HEK293 (cell line): ENCODE data around the gene GUCA1A.

ENCODE experiments used
- CTCF ChIA-PET: fragments of 350-600 bp; formaldehyde crosslinking; extraction: SDS; loops from one replicate; lab custom pipeline; 2021; ENCODE audit warnings: antibody characterized with exemption; lab: Yijun Ruan, JAX
- POLR2A ChIA-PET: fragments of 300-600 bp; formaldehyde crosslinking; extraction: SDS; loops from one replicate; lab custom pipeline; 2020; ENCODE audit warnings: antibody characterized with exemption, inconsistent platforms; lab: Yijun Ruan, JAX
- H3K27ac ChIP-seq: fragments of 200-500 bp; sonication (Bioruptor generic); 2 replicates; pipeline ENCODE4 v1.5.1; 2014; ENCODE audit warnings: low read depth, low read length, control low read depth, inconsistent platforms; ENCODE audit errors: extremely low read depth
- H3K36me3 ChIP-seq, 2 experiments: fragments of 200-500 bp in 1 of 2; sonication (Bioruptor generic) in 1 of 2; 1 replicate in 1 of 2; 2 replicates in 1 of 2; pipeline ENCODE4 v1.5.1; 2014 to 2017; ENCODE audit warnings: inconsistent platforms in 2 of 2, low read length in 2 of 2; ENCODE audit not compliant: control insufficient read depth in 2 of 2, insufficient read depth in 1 of 2
- H3K4me1 ChIP-seq: fragments of 200-500 bp; sonication (Bioruptor generic); 2 replicates; pipeline ENCODE4 v1.5.1; 2014; ENCODE audit warnings: mild to moderate bottlenecking, low read length, inconsistent platforms; ENCODE audit not compliant: control insufficient read depth, insufficient read depth
- H3K4me3 ChIP-seq: 2 replicates; pipeline ENCODE4 v1.5.1; 2011; ENCODE audit warnings: low read depth, mild to moderate bottlenecking, control low read depth, low read length, moderate library complexity
- H3K9me3 ChIP-seq: fragments of 200-500 bp; sonication (Bioruptor generic); 2 replicates; pipeline ENCODE4 v1.5.1; 2014; ENCODE audit warnings: low read depth, low read length, inconsistent platforms; ENCODE audit not compliant: control insufficient read depth, insufficient read depth
- BCL11B ChIP-seq: fragments of 450-650 bp; formaldehyde crosslinking; IDR thresholded peaks from 2 replicates; pipeline ENCODE4 v1.5.1; 2016; ENCODE audit warnings: low read depth, missing biosample characterization, missing genetic modification characterization
- GFI1B ChIP-seq: fragments of 450-650 bp; formaldehyde crosslinking; IDR thresholded peaks from 2 replicates; pipeline ENCODE4 v1.5.1; 2016; ENCODE audit warnings: missing biosample characterization, missing genetic modification characterization
- HOXA7 ChIP-seq: sonication (generic); formaldehyde crosslinking; IDR thresholded peaks from 2 replicates; pipeline ENCODE4 v1.8.1; 2022; ENCODE audit warnings: missing genetic modification reagents, borderline replicate concordance
- KLF8 ChIP-seq: fragments of 450-650 bp; formaldehyde crosslinking; IDR thresholded peaks from 2 replicates; pipeline ENCODE4 v1.5.1; 2016; ENCODE audit warnings: missing biosample characterization, missing genetic modification characterization
- ZBTB48 ChIP-seq: fragments of 450-650 bp; formaldehyde crosslinking; IDR thresholded peaks from 2 replicates; pipeline ENCODE4 v1.5.1; 2016; ENCODE audit warnings: missing biosample characterization, missing genetic modification characterization
- ZIC2 ChIP-seq: fragments of 450-650 bp; formaldehyde crosslinking; IDR thresholded peaks from 2 replicates; pipeline ENCODE4 v1.5.1; 2016; ENCODE audit warnings: missing biosample characterization, missing genetic modification characterization
- ZNF174 ChIP-seq: fragments of 450-650 bp; formaldehyde crosslinking; IDR thresholded peaks from 2 replicates; pipeline ENCODE4 v1.5.0; 2017; ENCODE audit warnings: missing biosample characterization, mild to moderate bottlenecking, missing genetic modification characterization
- ZNF18 ChIP-seq: fragments of 450-650 bp; formaldehyde crosslinking; IDR thresholded peaks from 2 replicates; pipeline ENCODE4 v1.5.1; 2016; ENCODE audit warnings: missing biosample characterization, missing genetic modification characterization
- ZNF302 ChIP-seq: fragments of 450-650 bp; formaldehyde crosslinking; IDR thresholded peaks from 2 replicates; pipeline ENCODE4 v1.5.1; 2016; ENCODE audit warnings: missing biosample characterization, missing genetic modification characterization, low read depth
- ZNF433 ChIP-seq: fragments of 450-650 bp; formaldehyde crosslinking; IDR thresholded peaks from 2 replicates; pipeline ENCODE4 v1.5.1; 2016; ENCODE audit warnings: missing biosample characterization, missing genetic modification characterization, low read depth
- ZNF530 ChIP-seq: fragments of 450-650 bp; formaldehyde crosslinking; IDR thresholded peaks from 2 replicates; pipeline ENCODE4 v1.5.1; 2016; ENCODE audit warnings: low read depth, missing biosample characterization, missing genetic modification characterization
- ZNF544 ChIP-seq: fragments of 450-650 bp; formaldehyde crosslinking; IDR thresholded peaks from 2 replicates; pipeline ENCODE4 v1.5.0; 2017; ENCODE audit warnings: missing biosample characterization, missing genetic modification characterization
- ZNF585B ChIP-seq: fragments of 450-650 bp; formaldehyde crosslinking; IDR thresholded peaks from 2 replicates; pipeline ENCODE4 v1.5.1; 2016; ENCODE audit warnings: missing biosample characterization, missing genetic modification characterization
- ZNF623 ChIP-seq: fragments of 450-650 bp; formaldehyde crosslinking; IDR thresholded peaks from 2 replicates; pipeline ENCODE4 v1.5.1; 2016; ENCODE audit warnings: missing biosample characterization, missing genetic modification characterization
- ZNF768 ChIP-seq: fragments of 450-650 bp; formaldehyde crosslinking; IDR thresholded peaks from 2 replicates; pipeline ENCODE4 v1.5.1; 2018; ENCODE audit warnings: missing biosample characterization, mild to moderate bottlenecking, missing genetic modification characterization
- ZXDB ChIP-seq: fragments of 450-650 bp; formaldehyde crosslinking; IDR thresholded peaks from 2 replicates; pipeline ENCODE4 v1.5.1; 2016; ENCODE audit warnings: missing biosample characterization, missing genetic modification characterization
- TF ChIP-seq, protein P1 (sequence below): fragments of 450-650 bp; formaldehyde crosslinking; IDR thresholded peaks from 2 replicates; pipeline ENCODE4 v1.5.1; 2016; ENCODE audit warnings: missing biosample characterization, missing genetic modification characterization, borderline replicate concordance
- TF ChIP-seq, protein P2 (sequence below): fragments of 450-650 bp; formaldehyde crosslinking; conservative IDR thresholded peaks from 2 replicates; pipeline ENCODE4 v1.5.1; 2016; ENCODE audit warnings: low read depth, missing biosample characterization, missing genetic modification characterization
- TF ChIP-seq, protein P3 (sequence below): fragments of 450-650 bp; formaldehyde crosslinking; IDR thresholded peaks from 2 replicates; pipeline ENCODE4 v1.5.1; 2017; ENCODE audit warnings: missing biosample characterization, missing genetic modification characterization

Gene GUCA1A

DNA sequence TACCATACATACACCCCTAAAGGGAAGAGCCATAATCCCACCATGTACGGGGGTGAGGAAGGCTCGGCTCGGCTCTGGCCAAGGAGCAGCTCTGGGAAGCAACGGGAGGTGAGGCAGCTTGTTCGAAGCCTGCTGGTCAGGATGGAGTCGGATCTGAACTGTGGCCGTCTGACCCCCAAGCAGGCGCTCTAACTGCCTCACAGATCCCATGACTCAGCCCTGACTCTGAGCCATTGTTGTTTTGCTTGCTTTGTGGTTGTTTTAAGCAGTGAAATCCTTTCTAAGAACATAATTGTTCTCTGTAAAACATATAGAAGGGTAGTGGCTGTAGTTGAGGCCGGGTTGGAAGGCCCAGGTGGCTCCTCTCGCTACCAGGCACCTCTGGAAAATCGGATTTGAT is 41.6 kb upstream of the GUCA1A start:
- CTCF ChIA-PET, result interaction anchor here (0.6 to 0.8 kb wide), 2 partner anchors 47 to 685 kb away, joined by 3 to 5 read pairs; no protein-coding TSS in a partner anchor
- H3K4me1 ChIP-seq, result no peaks in the 10 kb centered on the region
- H3K9me3 ChIP-seq, result no peaks in the 10 kb centered on the region
- no peak overlapping the region for H3K4me3 ChIP-seq
- TF ChIP-seq ZXDB (tag by site-specific recombination), result no peak
- TF ChIP-seq ZNF302, result no peak
- no peak for TF ChIP-seq ZNF544 (tag by site-specific recombination)
- TF ChIP-seq ZNF768, result no peak
- no peak for TF ChIP-seq ZBTB48
- TF ChIP-seq, protein P1, sequence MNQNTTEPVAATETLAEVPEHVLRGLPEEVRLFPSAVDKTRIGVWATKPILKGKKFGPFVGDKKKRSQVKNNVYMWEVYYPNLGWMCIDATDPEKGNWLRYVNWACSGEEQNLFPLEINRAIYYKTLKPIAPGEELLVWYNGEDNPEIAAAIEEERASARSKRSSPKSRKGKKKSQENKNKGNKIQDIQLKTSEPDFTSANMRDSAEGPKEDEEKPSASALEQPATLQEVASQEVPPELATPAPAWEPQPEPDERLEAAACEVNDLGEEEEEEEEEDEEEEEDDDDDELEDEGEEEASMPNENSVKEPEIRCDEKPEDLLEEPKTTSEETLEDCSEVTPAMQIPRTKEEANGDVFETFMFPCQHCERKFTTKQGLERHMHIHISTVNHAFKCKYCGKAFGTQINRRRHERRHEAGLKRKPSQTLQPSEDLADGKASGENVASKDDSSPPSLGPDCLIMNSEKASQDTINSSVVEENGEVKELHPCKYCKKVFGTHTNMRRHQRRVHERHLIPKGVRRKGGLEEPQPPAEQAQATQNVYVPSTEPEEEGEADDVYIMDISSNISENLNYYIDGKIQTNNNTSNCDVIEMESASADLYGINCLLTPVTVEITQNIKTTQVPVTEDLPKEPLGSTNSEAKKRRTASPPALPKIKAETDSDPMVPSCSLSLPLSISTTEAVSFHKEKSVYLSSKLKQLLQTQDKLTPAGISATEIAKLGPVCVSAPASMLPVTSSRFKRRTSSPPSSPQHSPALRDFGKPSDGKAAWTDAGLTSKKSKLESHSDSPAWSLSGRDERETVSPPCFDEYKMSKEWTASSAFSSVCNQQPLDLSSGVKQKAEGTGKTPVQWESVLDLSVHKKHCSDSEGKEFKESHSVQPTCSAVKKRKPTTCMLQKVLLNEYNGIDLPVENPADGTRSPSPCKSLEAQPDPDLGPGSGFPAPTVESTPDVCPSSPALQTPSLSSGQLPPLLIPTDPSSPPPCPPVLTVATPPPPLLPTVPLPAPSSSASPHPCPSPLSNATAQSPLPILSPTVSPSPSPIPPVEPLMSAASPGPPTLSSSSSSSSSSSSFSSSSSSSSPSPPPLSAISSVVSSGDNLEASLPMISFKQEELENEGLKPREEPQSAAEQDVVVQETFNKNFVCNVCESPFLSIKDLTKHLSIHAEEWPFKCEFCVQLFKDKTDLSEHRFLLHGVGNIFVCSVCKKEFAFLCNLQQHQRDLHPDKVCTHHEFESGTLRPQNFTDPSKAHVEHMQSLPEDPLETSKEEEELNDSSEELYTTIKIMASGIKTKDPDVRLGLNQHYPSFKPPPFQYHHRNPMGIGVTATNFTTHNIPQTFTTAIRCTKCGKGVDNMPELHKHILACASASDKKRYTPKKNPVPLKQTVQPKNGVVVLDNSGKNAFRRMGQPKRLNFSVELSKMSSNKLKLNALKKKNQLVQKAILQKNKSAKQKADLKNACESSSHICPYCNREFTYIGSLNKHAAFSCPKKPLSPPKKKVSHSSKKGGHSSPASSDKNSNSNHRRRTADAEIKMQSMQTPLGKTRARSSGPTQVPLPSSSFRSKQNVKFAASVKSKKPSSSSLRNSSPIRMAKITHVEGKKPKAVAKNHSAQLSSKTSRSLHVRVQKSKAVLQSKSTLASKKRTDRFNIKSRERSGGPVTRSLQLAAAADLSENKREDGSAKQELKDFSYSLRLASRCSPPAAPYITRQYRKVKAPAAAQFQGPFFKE (tag by site-specific recombination), result no peak
- no peak for TF ChIP-seq GFI1B
- no peak for TF ChIP-seq ZNF174 (tag by site-specific recombination)
- TF ChIP-seq ZNF530 (tag by site-specific recombination), result no peak
- no peak for TF ChIP-seq KLF8 (tag by site-specific recombination)
- TF ChIP-seq ZNF623 (tag by site-specific recombination), result no peak
- TF ChIP-seq, protein P2, sequence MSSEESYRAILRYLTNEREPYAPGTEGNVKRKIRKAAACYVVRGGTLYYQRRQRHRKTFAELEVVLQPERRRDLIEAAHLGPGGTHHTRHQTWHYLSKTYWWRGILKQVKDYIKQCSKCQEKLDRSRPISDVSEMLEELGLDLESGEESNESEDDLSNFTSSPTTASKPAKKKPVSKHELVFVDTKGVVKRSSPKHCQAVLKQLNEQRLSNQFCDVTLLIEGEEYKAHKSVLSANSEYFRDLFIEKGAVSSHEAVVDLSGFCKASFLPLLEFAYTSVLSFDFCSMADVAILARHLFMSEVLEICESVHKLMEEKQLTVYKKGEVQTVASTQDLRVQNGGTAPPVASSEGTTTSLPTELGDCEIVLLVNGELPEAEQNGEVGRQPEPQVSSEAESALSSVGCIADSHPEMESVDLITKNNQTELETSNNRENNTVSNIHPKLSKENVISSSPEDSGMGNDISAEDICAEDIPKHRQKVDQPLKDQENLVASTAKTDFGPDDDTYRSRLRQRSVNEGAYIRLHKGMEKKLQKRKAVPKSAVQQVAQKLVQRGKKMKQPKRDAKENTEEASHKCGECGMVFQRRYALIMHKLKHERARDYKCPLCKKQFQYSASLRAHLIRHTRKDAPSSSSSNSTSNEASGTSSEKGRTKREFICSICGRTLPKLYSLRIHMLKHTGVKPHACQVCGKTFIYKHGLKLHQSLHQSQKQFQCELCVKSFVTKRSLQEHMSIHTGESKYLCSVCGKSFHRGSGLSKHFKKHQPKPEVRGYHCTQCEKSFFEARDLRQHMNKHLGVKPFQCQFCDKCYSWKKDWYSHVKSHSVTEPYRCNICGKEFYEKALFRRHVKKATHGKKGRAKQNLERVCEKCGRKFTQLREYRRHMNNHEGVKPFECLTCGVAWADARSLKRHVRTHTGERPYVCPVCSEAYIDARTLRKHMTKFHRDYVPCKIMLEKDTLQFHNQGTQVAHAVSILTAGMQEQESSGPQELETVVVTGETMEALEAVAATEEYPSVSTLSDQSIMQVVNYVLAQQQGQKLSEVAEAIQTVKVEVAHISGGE (tag by site-specific recombination), result no peak
- TF ChIP-seq, all 188 proteins: peak for 0
- POLR2A ChIA-PET, result no interaction called here
- Histone ChIP-seq H3K36me3 (peaks cover 0 to 4% of the 10 kb centered on the region in 2 experiments; a peak in 2 of 3 replicates), H3K27ac (no peak overlapping the region)

DNA sequence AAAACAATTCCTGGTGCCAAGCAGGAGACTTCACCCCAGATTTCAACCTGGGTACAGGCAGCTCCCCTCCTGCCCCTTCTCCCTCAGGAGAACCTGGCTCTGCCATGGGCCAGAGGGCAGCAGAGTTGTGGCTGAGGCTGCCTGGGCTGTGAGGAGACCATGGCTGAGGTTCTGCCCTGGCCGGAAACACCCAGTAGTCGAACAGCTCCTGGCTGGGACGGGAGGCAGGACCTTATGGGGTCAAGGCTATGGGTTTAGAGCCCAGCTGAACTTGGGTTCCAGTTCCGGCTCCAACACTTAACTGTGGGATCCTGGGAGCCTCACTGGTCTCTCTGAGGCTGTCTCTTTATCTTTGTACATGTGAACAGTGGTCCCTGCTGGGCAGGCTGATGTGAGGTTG is 39.2 kb upstream of the GUCA1A start:
- no peaks in the 10 kb centered on the region for H3K36me3 ChIP-seq
- H3K9me3 ChIP-seq, result no peaks in the 10 kb centered on the region
- ChIA-PET POLR2A (interaction anchor here (1.3 to 1.4 kb wide), 2 partner anchors 10 to 23 kb away, joined by 3 read pairs; no protein-coding TSS in a partner anchor), CTCF (interaction anchor here (1.0 kb wide), 1 partner anchor 413 kb away, joined by 4 read pairs; no protein-coding TSS in a partner anchor)
- H3K4me1 ChIP-seq, result peaks cover 11% of the 10 kb centered on the region
- H3K4me3 ChIP-seq, result no peak overlapping the region
- TF ChIP-seq ZNF585B (no peak), ZIC2 (tag by site-specific recombination) (no peak), ZNF18 (tag by site-specific recombination) (no peak), HOXA7 (CRISPR knock-in tag) (no peak), BCL11B (tag by site-specific recombination) (no peak), ZNF433 (tag by site-specific recombination) (no peak)
- TF ChIP-seq, protein P3, sequence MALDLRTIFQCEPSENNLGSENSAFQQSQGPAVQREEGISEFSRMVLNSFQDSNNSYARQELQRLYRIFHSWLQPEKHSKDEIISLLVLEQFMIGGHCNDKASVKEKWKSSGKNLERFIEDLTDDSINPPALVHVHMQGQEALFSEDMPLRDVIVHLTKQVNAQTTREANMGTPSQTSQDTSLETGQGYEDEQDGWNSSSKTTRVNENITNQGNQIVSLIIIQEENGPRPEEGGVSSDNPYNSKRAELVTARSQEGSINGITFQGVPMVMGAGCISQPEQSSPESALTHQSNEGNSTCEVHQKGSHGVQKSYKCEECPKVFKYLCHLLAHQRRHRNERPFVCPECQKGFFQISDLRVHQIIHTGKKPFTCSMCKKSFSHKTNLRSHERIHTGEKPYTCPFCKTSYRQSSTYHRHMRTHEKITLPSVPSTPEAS (tag by site-specific recombination), result no peak
- TF ChIP-seq, all 188 proteins: peak for 0
- H3K27ac ChIP-seq, result no peak overlapping the region
